ENCODE data around the gene PAQR6. TPM values are rescaled to one million over a fixed set of nuclear protein-coding genes. Genes with fewer than 3 reads are reported as not detected.

The PAQR6 gene
- total RNA-seq, 1 donor from 2014 or later: 8.6 TPM

GRCh38 chr1:156196445-156196844 lies 51.4 kb downstream of the PAQR6 start:
- intact Hi-C loops (cut with micrococcal nuclease): no loop called here

GRCh38 chr1:156195853-156196252 lies 52.0 kb downstream of the PAQR6 start:
- intact Hi-C loops (cut with micrococcal nuclease): no loop called here

GRCh38 chr1:156194300-156194652 lies 53.6 kb downstream of the PAQR6 start:
- intact Hi-C loops (cut with micrococcal nuclease): loop anchor here (5.0 kb wide), 2 partner anchors 33 to 37 kb away; no protein-coding TSS in a partner anchor

GRCh38 chr1:156193488-156194299 lies 54.2 kb downstream of the PAQR6 start, which contains the start of gene SLC25A44:
TSS of gene SLC25A44 (plus strand) at chr1:156194104. CDS start at chr1:156199848, 5,744 bp downstream.
- intact Hi-C loops (cut with micrococcal nuclease): loop anchor here (1.0 to 5.0 kb wide), 6 partner anchors 19 to 259 kb away; partner anchors contain the start of genes CCT3, KHDC4 and TSACC

Other genes with a start within 250 kb of the PAQR6 start
- gene SSR2, start 227.1 kb downstream of the PAQR6 start, total RNA-seq: 265 and 268 TPM in 2 replicates
- 36.8 and 37.2 TPM in 2 replicates for gene UBQLN4, start 194.3 kb downstream of the PAQR6 start, total RNA-seq
- gene LAMTOR2, start 193.3 kb downstream of the PAQR6 start, total RNA-seq: 69.4 and 71.6 TPM in 2 replicates
- not detected in 2 replicates for gene RAB25, start 186.9 kb downstream of the PAQR6 start, total RNA-seq
- 0.20 and 0.50 TPM in 2 replicates for gene MEX3A, start 165.6 kb downstream of the PAQR6 start, total RNA-seq
- 98.8 and 104 TPM in 2 replicates for gene LMNA, start 133.3 kb downstream of the PAQR6 start, total RNA-seq
- gene SEMA4A, start 94.5 kb downstream of the PAQR6 start, total RNA-seq: 10.5 and 12.4 TPM in 2 replicates
- gene SLC25A44, start 54.0 kb downstream of the PAQR6 start, total RNA-seq: 32.2 and 34.3 TPM in 2 replicates
- gene PMF1, start 35.0 kb downstream of the PAQR6 start, total RNA-seq: 84.0 and 84.1 TPM in 2 replicates
- gene BGLAP, start 5.9 kb downstream of the PAQR6 start, total RNA-seq: 2.0 and 2.9 TPM in 2 replicates
- 69.2 and 73.1 TPM in 2 replicates for gene SMG5, start 34.8 kb upstream of the PAQR6 start, total RNA-seq
- 9.4 TPM in 2 replicates for gene TMEM79, start 36.3 kb upstream of the PAQR6 start, total RNA-seq
- gene GLMP, start 47.6 kb upstream of the PAQR6 start, total RNA-seq: 28.9 and 31.3 TPM in 2 replicates
- gene VHLL, start 51.3 kb upstream of the PAQR6 start, total RNA-seq: 0.30 and 0.34 TPM in 2 replicates
- 307 and 319 TPM in 2 replicates for gene CCT3, start 90.2 kb upstream of the PAQR6 start, total RNA-seq
- 0.50 TPM in 1 of 2 replicates, not detected in the other for gene TSACC, start 90.5 kb upstream of the PAQR6 start, total RNA-seq
- gene RHBG, start 121.2 kb upstream of the PAQR6 start, total RNA-seq: not detected in 2 replicates

All from T-helper 2 cell treated with Interferon-gamma antibody and Interleukin-4, amounts not matched to agents 100 ng/mL and 5 ng/mL, for 36 hours (primary cell).